GM23338 (cell line): ENCODE results near the gene POLR3G.

ENCODE experiments used
- EZH2 ChIP-seq: fragments of 200-600 bp; sonication (generic); IDR thresholded peaks from one replicate; pipeline ENCODE4 v1.8.0; 2017; ENCODE audit warnings: antibody characterized with exemption, mild to moderate bottlenecking, low read depth; ENCODE audit not compliant: unreplicated experiment
- TF ChIP-seq, protein P1 (sequence below), 2 experiments: fragments of 200-600 bp in 1 of 2; sonication (generic) in 1 of 2; conservative IDR thresholded peaks; 2 replicates each; pipeline versions ENCODE4 v1.5.1 to v1.6.1; 2016 to 2017; ENCODE audit warnings: antibody characterized with exemption in 2 of 2, low read depth in 2 of 2, mild to moderate bottlenecking in 2 of 2, moderate library complexity in 1 of 2
- TF ChIP-seq, protein P2 (sequence below): IDR thresholded peaks from one replicate; pipeline ENCODE4 v1.6.1; 2018; ENCODE audit warnings: antibody characterized with exemption; ENCODE audit not compliant: unreplicated experiment

- TF ChIP-seq, protein P1, sequence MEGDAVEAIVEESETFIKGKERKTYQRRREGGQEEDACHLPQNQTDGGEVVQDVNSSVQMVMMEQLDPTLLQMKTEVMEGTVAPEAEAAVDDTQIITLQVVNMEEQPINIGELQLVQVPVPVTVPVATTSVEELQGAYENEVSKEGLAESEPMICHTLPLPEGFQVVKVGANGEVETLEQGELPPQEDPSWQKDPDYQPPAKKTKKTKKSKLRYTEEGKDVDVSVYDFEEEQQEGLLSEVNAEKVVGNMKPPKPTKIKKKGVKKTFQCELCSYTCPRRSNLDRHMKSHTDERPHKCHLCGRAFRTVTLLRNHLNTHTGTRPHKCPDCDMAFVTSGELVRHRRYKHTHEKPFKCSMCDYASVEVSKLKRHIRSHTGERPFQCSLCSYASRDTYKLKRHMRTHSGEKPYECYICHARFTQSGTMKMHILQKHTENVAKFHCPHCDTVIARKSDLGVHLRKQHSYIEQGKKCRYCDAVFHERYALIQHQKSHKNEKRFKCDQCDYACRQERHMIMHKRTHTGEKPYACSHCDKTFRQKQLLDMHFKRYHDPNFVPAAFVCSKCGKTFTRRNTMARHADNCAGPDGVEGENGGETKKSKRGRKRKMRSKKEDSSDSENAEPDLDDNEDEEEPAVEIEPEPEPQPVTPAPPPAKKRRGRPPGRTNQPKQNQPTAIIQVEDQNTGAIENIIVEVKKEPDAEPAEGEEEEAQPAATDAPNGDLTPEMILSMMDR (conservative IDR thresholded peaks at IDR 0.05; ENCODE audit: low read depth in 2 of 2): no peak
- no peak for TF ChIP-seq EZH2
- TF ChIP-seq, protein P2, sequence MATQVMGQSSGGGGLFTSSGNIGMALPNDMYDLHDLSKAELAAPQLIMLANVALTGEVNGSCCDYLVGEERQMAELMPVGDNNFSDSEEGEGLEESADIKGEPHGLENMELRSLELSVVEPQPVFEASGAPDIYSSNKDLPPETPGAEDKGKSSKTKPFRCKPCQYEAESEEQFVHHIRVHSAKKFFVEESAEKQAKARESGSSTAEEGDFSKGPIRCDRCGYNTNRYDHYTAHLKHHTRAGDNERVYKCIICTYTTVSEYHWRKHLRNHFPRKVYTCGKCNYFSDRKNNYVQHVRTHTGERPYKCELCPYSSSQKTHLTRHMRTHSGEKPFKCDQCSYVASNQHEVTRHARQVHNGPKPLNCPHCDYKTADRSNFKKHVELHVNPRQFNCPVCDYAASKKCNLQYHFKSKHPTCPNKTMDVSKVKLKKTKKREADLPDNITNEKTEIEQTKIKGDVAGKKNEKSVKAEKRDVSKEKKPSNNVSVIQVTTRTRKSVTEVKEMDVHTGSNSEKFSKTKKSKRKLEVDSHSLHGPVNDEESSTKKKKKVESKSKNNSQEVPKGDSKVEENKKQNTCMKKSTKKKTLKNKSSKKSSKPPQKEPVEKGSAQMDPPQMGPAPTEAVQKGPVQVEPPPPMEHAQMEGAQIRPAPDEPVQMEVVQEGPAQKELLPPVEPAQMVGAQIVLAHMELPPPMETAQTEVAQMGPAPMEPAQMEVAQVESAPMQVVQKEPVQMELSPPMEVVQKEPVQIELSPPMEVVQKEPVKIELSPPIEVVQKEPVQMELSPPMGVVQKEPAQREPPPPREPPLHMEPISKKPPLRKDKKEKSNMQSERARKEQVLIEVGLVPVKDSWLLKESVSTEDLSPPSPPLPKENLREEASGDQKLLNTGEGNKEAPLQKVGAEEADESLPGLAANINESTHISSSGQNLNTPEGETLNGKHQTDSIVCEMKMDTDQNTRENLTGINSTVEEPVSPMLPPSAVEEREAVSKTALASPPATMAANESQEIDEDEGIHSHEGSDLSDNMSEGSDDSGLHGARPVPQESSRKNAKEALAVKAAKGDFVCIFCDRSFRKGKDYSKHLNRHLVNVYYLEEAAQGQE: no peak
Observed at GRCh38 chr5:90484540-90484939, 9.9 kb downstream of the POLR3G start.
